Esophagus squamous epithelium (tissue), 5 donors: Measurements from ENCODE around the gene C6orf132. TPM values are rescaled to one million over a fixed set of nuclear protein-coding genes. Genes with fewer than 3 reads are reported as not detected.

Experiments
- DNase-seq: peaks from one replicate; lab custom pipeline; 2025; lab: John Stamatoyannopoulos, UW
- H3K27ac ChIP-seq, 4 donors: fragments of 200-600 bp; sonication (generic); one replicate each; pipeline ENCODE4 v1.5.1; 2016 to 2019; ENCODE audit warnings: mild to moderate bottlenecking in 1 of 4
- H3K27me3 ChIP-seq, 4 donors: fragments of 200-600 bp; sonication (generic); 1 replicate in 3 of 4; 2 replicates in 1 of 4; pipeline versions ENCODE4 v1.5.1 to v1.6.0; 2017 to 2021; ENCODE audit warnings: antibody characterized with exemption in 1 of 4
- H3K36me3 ChIP-seq, 3 donors: fragments of 200-600 bp; sonication (generic); one replicate each; pipeline ENCODE4 v1.5.1; 2016 to 2019
- H3K4me1 ChIP-seq, 3 donors: fragments of 200-600 bp; sonication (generic); one replicate each; pipeline ENCODE4 v1.5.1; 2017 to 2019
- H3K4me3 ChIP-seq, 4 donors: fragments of 200-600 bp; sonication (generic); 1 replicate in 3 of 4; 2 replicates in 1 of 4; pipeline ENCODE4 v1.5.1; 2016 to 2019; ENCODE audit warnings: mild to moderate bottlenecking in 2 of 4, moderate library complexity in 1 of 4
- H3K9me3 ChIP-seq, 3 donors: fragments of 200-600 bp; sonication (generic); one replicate each; pipeline ENCODE4 v1.5.1; 2016 to 2019
- POLR2A ChIP-seq, 4 donors: fragments of 450-650 bp; IDR thresholded peaks; one replicate each; pipeline ENCODE4 v1.6.1; 2017; ENCODE audit warnings: antibody characterized with exemption in 4 of 4, mild to moderate bottlenecking in 4 of 4, moderate library complexity in 3 of 4
- WGBS, 2 donors: methylation state at CpG; one replicate each; pipeline ENCODE4 v1.1.5; 2018; 5-methylcytosine and 5-hydroxymethylcytosine counted together
- intact Hi-C: fragments of 100-400 bp; cut with DNase I; formaldehyde crosslinking; loops from one replicate; pipeline ENCODE4 v1.15.0; 2022
- total RNA-seq, 4 donors: library from RNA; depleted of rRNA; stranded (reverse); fragments of >200 nt; gene quantifications; one replicate each; pipeline ENCODE4 v1.1.0, GENCODE V29; 2016
- TF ChIP-seq, protein P1 (sequence below), 6 experiments: fragments of 450-650 bp in 4 of 6; fragments of 200-600 bp in 2 of 6; sonication (generic) in 2 of 6; IDR thresholded peaks; one replicate each; pipeline ENCODE4 v1.5.1; 2016 to 2019; ENCODE audit warnings: antibody characterized with exemption in 6 of 6, mild to moderate bottlenecking in 4 of 6, moderate library complexity in 4 of 6
- donor health status: DM: yes; HTN: yes; CAD: no.

C6orf132 gene
- total RNA-seq, 4 donors from 2014 or later: 87.8 to 254 (median 142) TPM

DNA sequence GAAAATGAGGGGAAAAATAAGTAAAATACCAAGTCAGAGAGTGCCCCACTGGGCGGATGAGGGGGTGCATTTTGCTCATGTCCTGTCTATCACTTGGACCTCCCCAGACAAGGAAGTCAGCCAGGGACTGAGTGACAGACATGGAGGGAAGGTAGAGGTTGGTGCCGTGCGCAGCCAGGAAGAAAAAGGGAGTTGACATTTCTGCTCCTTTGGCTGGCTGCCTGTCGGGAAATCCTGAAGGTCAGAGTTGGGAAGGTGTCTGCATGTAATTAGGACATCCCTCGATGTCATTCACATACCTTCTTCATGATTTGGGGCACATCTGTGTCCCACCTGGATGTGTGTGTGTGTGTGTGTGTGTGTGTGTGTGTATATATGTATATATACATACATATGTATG lies 39.7 kb upstream of the C6orf132 start:
- Histone ChIP-seq H3K4me3 (no peak overlapping the region), H3K9me3 (no peaks in the 10 kb centered on the region), H3K4me1 (no peaks in the 10 kb centered on the region), H3K27me3 (peaks cover 0 to 19% (median 0%) of the 10 kb centered on the region in 4 donors), H3K27ac (no peak overlapping the region), H3K36me3 (no peaks in the 10 kb centered on the region)
- TF ChIP-seq, protein P1, sequence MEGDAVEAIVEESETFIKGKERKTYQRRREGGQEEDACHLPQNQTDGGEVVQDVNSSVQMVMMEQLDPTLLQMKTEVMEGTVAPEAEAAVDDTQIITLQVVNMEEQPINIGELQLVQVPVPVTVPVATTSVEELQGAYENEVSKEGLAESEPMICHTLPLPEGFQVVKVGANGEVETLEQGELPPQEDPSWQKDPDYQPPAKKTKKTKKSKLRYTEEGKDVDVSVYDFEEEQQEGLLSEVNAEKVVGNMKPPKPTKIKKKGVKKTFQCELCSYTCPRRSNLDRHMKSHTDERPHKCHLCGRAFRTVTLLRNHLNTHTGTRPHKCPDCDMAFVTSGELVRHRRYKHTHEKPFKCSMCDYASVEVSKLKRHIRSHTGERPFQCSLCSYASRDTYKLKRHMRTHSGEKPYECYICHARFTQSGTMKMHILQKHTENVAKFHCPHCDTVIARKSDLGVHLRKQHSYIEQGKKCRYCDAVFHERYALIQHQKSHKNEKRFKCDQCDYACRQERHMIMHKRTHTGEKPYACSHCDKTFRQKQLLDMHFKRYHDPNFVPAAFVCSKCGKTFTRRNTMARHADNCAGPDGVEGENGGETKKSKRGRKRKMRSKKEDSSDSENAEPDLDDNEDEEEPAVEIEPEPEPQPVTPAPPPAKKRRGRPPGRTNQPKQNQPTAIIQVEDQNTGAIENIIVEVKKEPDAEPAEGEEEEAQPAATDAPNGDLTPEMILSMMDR (IDR thresholded peaks at IDR 0.05): no peak
- TF ChIP-seq POLR2A (IDR thresholded peaks at IDR 0.05): no peak
- intact Hi-C loops: no loop called here
- DNase-seq: no peak
- 59 to 92% methylated on average over 5 of the region's 5 CpGs for WGBS, 2 donors

DNA sequence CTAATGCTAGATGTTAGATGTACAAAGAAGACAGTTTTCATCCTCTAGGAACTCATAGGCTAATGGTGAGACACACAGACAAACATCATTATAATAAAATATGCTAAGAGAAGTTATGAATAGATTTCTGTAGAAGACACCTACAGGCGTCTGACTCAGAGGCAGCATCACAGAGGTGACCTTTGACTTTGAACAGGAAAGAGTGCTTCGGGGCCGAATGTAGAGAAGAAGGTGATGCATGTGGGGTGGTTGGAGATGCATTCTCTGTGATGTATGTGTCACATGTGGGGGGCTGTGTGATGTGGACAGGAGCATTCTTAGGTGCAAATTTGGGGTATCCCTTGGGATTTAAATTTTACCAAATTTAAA lies 37.5 kb upstream of the C6orf132 start:
- Histone ChIP-seq H3K4me3 (no peak overlapping the region), H3K27me3 (peaks cover 0 to 19% (median 0%) of the 10 kb centered on the region in 4 donors), H3K27ac (no peak overlapping the region), H3K9me3 (no peaks in the 10 kb centered on the region), H3K36me3 (no peaks in the 10 kb centered on the region), H3K4me1 (no peaks in the 10 kb centered on the region)
- TF ChIP-seq, protein P1 (IDR thresholded peaks at IDR 0.05): no peak
- TF ChIP-seq POLR2A (IDR thresholded peaks at IDR 0.05): no peak
- intact Hi-C loops: no loop called here
- 56 to 58% methylated on average over 3 of the region's 3 CpGs for WGBS, 2 donors
- DNase-seq: no peak

DNA sequence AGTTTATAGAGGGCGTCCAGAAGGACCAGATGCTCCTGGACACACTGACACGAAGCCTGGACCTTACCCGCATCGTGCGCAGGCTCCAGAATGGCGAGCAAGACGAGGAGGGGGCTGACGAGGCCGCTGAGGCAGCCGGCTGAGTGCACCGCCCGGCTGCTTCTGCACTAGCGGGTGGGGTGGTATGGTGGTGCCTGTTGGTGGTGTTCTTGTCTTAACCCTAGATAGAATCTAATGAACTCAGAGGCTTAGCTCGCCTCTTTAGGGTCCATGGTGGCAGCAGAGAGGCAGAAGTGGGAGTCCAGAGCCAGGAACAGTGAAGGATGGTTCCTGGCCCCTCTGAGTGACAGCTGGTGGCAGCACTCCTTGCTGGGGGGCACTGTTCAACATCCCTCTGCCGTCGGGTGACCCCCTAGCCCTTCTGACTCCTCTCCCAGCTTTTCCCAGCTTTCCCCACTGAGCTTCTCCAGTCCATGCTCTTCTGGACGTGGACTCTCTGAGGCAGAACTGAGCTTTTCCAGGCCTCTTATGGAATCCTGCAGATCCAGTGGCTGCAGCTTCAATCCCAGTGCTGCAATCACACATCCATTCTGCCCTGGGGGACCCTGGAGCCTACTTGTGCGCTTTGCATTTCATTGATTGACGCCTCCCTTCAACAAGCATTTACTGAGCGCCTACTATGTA lies 37.0 kb upstream of the C6orf132 start:
- no peak for DNase-seq
- H3K4me3 ChIP-seq: no peak overlapping the region
- intact Hi-C loops: no loop called here
- 89 to 92% methylated on average over 10 to 16 of the region's 20 CpGs for WGBS, 2 donors
- H3K27me3 ChIP-seq: peaks cover 0 to 19% (median 0%) of the 10 kb centered on the region in 4 donors
- H3K36me3 ChIP-seq: no peaks in the 10 kb centered on the region
- TF ChIP-seq, protein P1 (IDR thresholded peaks at IDR 0.05): no peak
- TF ChIP-seq POLR2A (IDR thresholded peaks at IDR 0.05): no peak
- H3K4me1 ChIP-seq: no peaks in the 10 kb centered on the region
- no peaks in the 10 kb centered on the region for H3K9me3 ChIP-seq
- H3K27ac ChIP-seq: no peak overlapping the region

DNA sequence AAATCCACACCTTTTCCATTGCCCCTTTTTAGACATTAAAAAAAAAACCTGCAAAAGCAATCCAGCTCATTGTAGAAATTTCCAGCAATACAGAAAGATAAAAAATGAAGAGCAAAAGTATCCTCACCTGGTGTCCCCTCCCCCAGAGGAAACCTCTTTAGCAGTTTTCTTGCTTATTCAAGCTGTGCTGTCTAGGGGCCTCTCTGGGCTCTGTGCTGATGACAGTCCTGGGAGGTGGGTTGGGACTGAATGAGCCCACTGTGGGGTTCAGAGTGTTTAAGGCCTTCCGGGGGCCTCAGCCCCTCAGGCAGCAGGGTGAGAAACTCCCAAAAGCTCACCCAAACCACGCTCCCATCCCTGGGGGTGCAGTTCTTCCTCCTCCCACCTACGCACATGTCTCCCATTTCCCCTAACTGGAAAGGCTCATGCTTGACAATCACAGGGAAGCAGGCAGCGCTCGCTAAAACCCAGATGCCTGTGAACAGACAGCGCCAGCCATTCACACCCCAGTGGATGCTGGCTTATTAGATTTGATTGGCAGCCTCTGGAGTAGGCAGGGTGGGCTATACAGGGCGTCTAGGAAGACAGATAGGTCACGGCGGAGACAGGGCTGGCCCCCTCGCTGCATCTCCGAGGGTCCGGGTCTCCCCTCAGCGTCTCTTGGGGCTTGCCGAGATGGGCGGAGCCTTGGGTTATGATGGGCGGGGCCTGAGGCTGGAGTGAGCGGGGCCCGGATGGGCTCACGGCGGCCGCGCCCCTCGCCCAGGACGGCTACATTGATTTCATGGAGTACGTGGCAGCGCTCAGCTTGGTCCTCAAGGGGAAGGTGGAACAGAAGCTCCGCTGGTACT lies 35.3 kb upstream of the C6orf132 start:
- intact Hi-C loops: no loop called here

More for the DNA sequence above, 35.3 kb upstream of the C6orf132 start:
- Histone ChIP-seq H3K4me1 (no peaks in the 10 kb centered on the region), H3K27me3 (peaks cover 0 to 19% (median 0%) of the 10 kb centered on the region in 4 donors), H3K36me3 (no peaks in the 10 kb centered on the region), H3K27ac (no peak overlapping the region), H3K4me3 (peak overlapping the region in 1 of 4 donors; percentile 2), H3K9me3 (no peaks in the 10 kb centered on the region)
- TF ChIP-seq, protein P1 (IDR thresholded peaks at IDR 0.05): no peak
- TF ChIP-seq POLR2A (IDR thresholded peaks at IDR 0.05): no peak
- no peak for DNase-seq
- WGBS, 2 donors: 14 to 49% methylated on average over 9 to 13 of the region's 27 CpGs
